Spleen (tissue), 7 donors: ENCODE measurements around the gene GPR183.

Experiments used
- POLR2A ChIP-seq, 3 donors: fragments of 450-650 bp; IDR thresholded peaks; one replicate each; pipeline ENCODE4 v1.5.1; 2017; ENCODE audit warnings: antibody characterized with exemption in 3 of 3, mild to moderate bottlenecking in 1 of 3
- TF ChIP-seq, protein P1 (sequence below), 11 experiments: fragments of 200-600 bp in 7 of 11; fragments of 450-650 bp in 4 of 11; sonication (generic) in 4 of 11; IDR thresholded peaks in 8 of 11; conservative IDR thresholded peaks in 3 of 11; 1 replicate in 7 of 11; 2 replicates in 4 of 11; pipeline versions ENCODE4 v1.4.0 to v1.8.0; 2016 to 2021; ENCODE audit warnings: antibody characterized with exemption in 11 of 11, inconsistent platforms in 4 of 11, mild to moderate bottlenecking in 1 of 11
- donor health status: DM: no; HTN: no; CAD: no; lungs with moderate emphysema.
- donor health status: DM: no; HTN: no; CAD: no.
- donor health status: DM: no; HTN: no; CAD: no.

DNA sequence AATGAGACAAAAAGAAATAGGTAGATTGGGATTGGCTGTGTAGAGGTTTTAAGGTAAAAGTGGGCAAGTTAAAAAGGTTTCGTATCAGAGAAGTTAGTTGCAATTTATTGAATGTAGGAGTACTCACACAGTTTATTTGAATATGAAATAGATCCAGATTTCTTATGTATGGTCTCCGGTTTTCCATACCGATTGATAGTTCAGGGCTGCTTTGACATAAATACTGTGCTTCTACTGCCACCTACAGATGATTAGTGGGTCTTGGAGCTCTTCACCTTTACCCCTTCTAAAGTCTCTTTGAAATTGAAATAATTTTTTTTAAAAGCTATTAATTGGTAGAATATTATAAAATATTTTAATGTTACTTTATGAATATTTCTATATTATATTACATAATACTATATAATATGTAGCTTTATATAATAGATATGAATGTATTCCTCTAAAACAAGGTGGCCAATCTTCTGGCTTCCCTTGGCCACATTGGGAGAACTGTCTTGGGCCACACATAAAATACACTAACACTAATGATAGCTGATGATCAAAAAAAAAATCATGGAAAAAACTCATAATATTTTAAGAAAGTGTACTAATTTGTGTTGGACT, 41.3 kb downstream of the GPR183 start:
- TF ChIP-seq, protein P1, sequence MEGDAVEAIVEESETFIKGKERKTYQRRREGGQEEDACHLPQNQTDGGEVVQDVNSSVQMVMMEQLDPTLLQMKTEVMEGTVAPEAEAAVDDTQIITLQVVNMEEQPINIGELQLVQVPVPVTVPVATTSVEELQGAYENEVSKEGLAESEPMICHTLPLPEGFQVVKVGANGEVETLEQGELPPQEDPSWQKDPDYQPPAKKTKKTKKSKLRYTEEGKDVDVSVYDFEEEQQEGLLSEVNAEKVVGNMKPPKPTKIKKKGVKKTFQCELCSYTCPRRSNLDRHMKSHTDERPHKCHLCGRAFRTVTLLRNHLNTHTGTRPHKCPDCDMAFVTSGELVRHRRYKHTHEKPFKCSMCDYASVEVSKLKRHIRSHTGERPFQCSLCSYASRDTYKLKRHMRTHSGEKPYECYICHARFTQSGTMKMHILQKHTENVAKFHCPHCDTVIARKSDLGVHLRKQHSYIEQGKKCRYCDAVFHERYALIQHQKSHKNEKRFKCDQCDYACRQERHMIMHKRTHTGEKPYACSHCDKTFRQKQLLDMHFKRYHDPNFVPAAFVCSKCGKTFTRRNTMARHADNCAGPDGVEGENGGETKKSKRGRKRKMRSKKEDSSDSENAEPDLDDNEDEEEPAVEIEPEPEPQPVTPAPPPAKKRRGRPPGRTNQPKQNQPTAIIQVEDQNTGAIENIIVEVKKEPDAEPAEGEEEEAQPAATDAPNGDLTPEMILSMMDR (IDR thresholded peaks at IDR 0.05 in 8 of 11, conservative IDR thresholded peaks at IDR 0.05 in 3 of 11) = peak; percentile 50 to 83 (median 70)
- TF ChIP-seq POLR2A (IDR thresholded peaks at IDR 0.05) = no peak
